HepG2 (cell line): ENCODE data around the gene HADHA. TPM values are rescaled to one million over a fixed set of nuclear protein-coding genes. Genes with fewer than 3 reads are reported as not detected.

Source experiments
- ATAC-seq: fragments of 200-7000 bp; cut with Tn5 transposase; 3 replicates; pipeline ENCODE4 v1.9.1; 2020; ENCODE audit warnings: mild to moderate bottlenecking, moderate library complexity
- BruUV-seq: library from RNA; stranded (reverse); fragments of 400-500 nt; replicated peaks from 2 replicates; lab custom pipeline; 2021; lab: Mats Ljungman, UMichigan
- CTCF ChIA-PET: fragments of 300-600 bp; formaldehyde crosslinking; extraction: SDS; loops from one replicate; lab custom pipeline; 2021; ENCODE audit warnings: low total read pairs, inconsistent platforms, low intra/inter-chr PET ratio; lab: Yijun Ruan, JAX
- POLR2A ChIA-PET: fragments of 350-600 bp; sonication (Branson Sonifier 250); formaldehyde crosslinking; loops from one replicate; lab custom pipeline; 2020; ENCODE audit warnings: antibody characterized with exemption, inconsistent platforms; lab: Yijun Ruan, JAX
- DNase-seq: peaks from one replicate; pipeline ENCODE4 v3.0.0-alpha.2; 2015; ENCODE audit warnings: low spot score
- FAIRE-seq: peaks from 3 replicates; lab custom pipeline; 2011; peaks lifted over from hg19 to GRCh38; lab: Jason Lieb, UNC
- H2AFZ ChIP-seq: one replicate; pipeline ENCODE4 v1.6.1; 2011; ENCODE audit warnings: low read length, inconsistent platforms
- H3K27ac ChIP-seq: fragments of 300-600 bp; 3 replicates; pipeline ENCODE4 v1.8.0; 2011; ENCODE audit warnings: mixed run types, mild to moderate bottlenecking, mixed read lengths, low read length, inconsistent platforms; ENCODE audit not compliant: insufficient read depth; ENCODE audit errors: extremely low read length
- H3K27me3 ChIP-seq, 2 experiments: fragments of 200-600 bp in 1 of 2; 2 replicates in 1 of 2; 3 replicates in 1 of 2; pipeline versions ENCODE4 v1.6.0 to v1.8.0; 2011; ENCODE audit warnings: low read length in 2 of 2, mild to moderate bottlenecking in 2 of 2, moderate library complexity in 2 of 2, inconsistent platforms in 1 of 2; ENCODE audit not compliant: insufficient read depth in 2 of 2, control insufficient read depth in 1 of 2
- H3K36me3 ChIP-seq, 2 experiments: fragments of 200-600 bp in 1 of 2; replicated peaks in 1 of 2; 2 replicates in 1 of 2; 3 replicates in 1 of 2; pipeline versions ENCODE4 v1.5.1 to v1.8.0; 2011; ENCODE audit warnings: low read length in 2 of 2, inconsistent platforms in 1 of 2; ENCODE audit not compliant: insufficient read depth in 2 of 2, control insufficient read depth in 1 of 2
- H3K4me1 ChIP-seq: 2 replicates; pipeline ENCODE4 v1.5.1; 2012; ENCODE audit warnings: low read length, inconsistent platforms; ENCODE audit not compliant: insufficient read depth
- H3K4me2 ChIP-seq: 2 replicates; pipeline ENCODE4 v1.6.0; 2011; ENCODE audit warnings: low read depth, low read length, inconsistent platforms
- H3K4me3 ChIP-seq, 3 experiments: fragments of 200-600 bp in 1 of 3; sonication (generic), shearing (Covaris generic) in 1 of 3; replicated peaks in 1 of 3; 2 replicates each; pipeline ENCODE4 v1.5.1; 2011 to 2016; ENCODE audit warnings: low read length in 3 of 3, inconsistent platforms in 2 of 3, low read depth in 2 of 3, mild to moderate bottlenecking in 2 of 3, control low read depth in 1 of 3, mixed read lengths in 1 of 3; ENCODE audit not compliant: insufficient read depth in 1 of 3
- H3K79me2 ChIP-seq: one replicate; pipeline ENCODE4 v1.6.1; 2011; ENCODE audit warnings: low read length, inconsistent platforms; ENCODE audit not compliant: insufficient read depth
- H3K9ac ChIP-seq: 2 replicates; pipeline ENCODE4 v1.6.0; 2011; ENCODE audit warnings: mild to moderate bottlenecking, low read depth, low read length, inconsistent platforms; ENCODE audit not compliant: insufficient read depth
- H3K9me3 ChIP-seq: 2 replicates; pipeline ENCODE4 v1.5.1; 2012; ENCODE audit warnings: mild to moderate bottlenecking, low read length
- H4K20me1 ChIP-seq: 2 replicates; pipeline ENCODE4 v1.6.0; 2011; ENCODE audit warnings: inconsistent platforms, mild to moderate bottlenecking, low read length, moderate library complexity; ENCODE audit not compliant: insufficient read depth
- ARNTL ChIP-seq: sonication (generic); formaldehyde crosslinking; IDR thresholded peaks from 2 replicates; pipeline ENCODE4 v1.4.0; 2020; ENCODE audit warnings: mild to moderate bottlenecking, missing genetic modification reagents
- ELF4 ChIP-seq: sonication (generic); formaldehyde crosslinking; IDR thresholded peaks from 2 replicates; pipeline ENCODE4 v1.5.0; 2020; ENCODE audit warnings: missing genetic modification reagents, mild to moderate bottlenecking, moderate library complexity, borderline replicate concordance
- GLI4 ChIP-seq: sonication (generic); formaldehyde crosslinking; IDR thresholded peaks from 2 replicates; pipeline ENCODE4 v1.5.1; 2020; ENCODE audit warnings: missing genetic modification reagents, mild to moderate bottlenecking, moderate library complexity, borderline replicate concordance
- RELA ChIP-seq: sonication (generic); formaldehyde crosslinking; IDR thresholded peaks from 2 replicates; pipeline ENCODE4 v1.4.0; 2020; ENCODE audit warnings: missing genetic modification reagents
- SMC3 ChIP-seq: IDR thresholded peaks from 2 replicates; pipeline ENCODE4 v1.6.1; 2011; ENCODE audit warnings: low read length, improper control_type of control experiment
- SMYD3 ChIP-seq: sonication (generic); formaldehyde crosslinking; IDR thresholded peaks from 2 replicates; pipeline ENCODE4 v1.8.1; 2023; ENCODE audit warnings: mild to moderate bottlenecking, missing genetic modification reagents
- SRY ChIP-seq: sonication (generic); formaldehyde crosslinking; IDR thresholded peaks from 2 replicates; pipeline ENCODE4 v1.8.0; 2022; ENCODE audit warnings: mild to moderate bottlenecking, missing genetic modification reagents
- SSRP1 ChIP-seq: IDR thresholded peaks from 2 replicates; pipeline ENCODE4 v1.6.1; 2016; ENCODE audit warnings: control low read depth
- TSC22D2 ChIP-seq: sonication (generic); formaldehyde crosslinking; IDR thresholded peaks from 2 replicates; pipeline ENCODE4 v1.5.1; 2020; ENCODE audit warnings: missing genetic modification reagents, mild to moderate bottlenecking, borderline replicate concordance
- ZNF230 ChIP-seq: sonication (generic); formaldehyde crosslinking; IDR thresholded peaks from 2 replicates; pipeline ENCODE4 v1.4.0; 2020; ENCODE audit warnings: mild to moderate bottlenecking, missing genetic modification reagents
- ZNF256 ChIP-seq: sonication (generic); formaldehyde crosslinking; conservative IDR thresholded peaks from 2 replicates; pipeline ENCODE4 v1.4.0; 2020; ENCODE audit warnings: missing genetic modification reagents
- ZNF274 ChIP-seq: sonication (generic); formaldehyde crosslinking; IDR thresholded peaks from 2 replicates; pipeline ENCODE4 v1.5.1; 2020; ENCODE audit warnings: mild to moderate bottlenecking, missing genetic modification reagents
- ZNF326 ChIP-seq: sonication (generic); formaldehyde crosslinking; IDR thresholded peaks from 2 replicates; pipeline ENCODE4 v1.4.0; 2020; ENCODE audit warnings: missing genetic modification reagents, borderline replicate concordance
- ZNF33A ChIP-seq: sonication (generic); formaldehyde crosslinking; IDR thresholded peaks from 2 replicates; pipeline ENCODE4 v1.5.1; 2020; ENCODE audit warnings: missing genetic modification reagents, mild to moderate bottlenecking, moderate library complexity, borderline replicate concordance
- ZNF34 ChIP-seq: sonication (generic); formaldehyde crosslinking; IDR thresholded peaks from 2 replicates; pipeline ENCODE4 v1.4.0; 2020; ENCODE audit warnings: mild to moderate bottlenecking, missing genetic modification reagents, borderline replicate concordance
- ZNF512B ChIP-seq: sonication (generic); formaldehyde crosslinking; IDR thresholded peaks from 2 replicates; pipeline ENCODE4 v1.5.1; 2020; ENCODE audit warnings: missing genetic modification reagents, mild to moderate bottlenecking, borderline replicate concordance
- ZNF672 ChIP-seq: sonication (generic); formaldehyde crosslinking; IDR thresholded peaks from 2 replicates; pipeline ENCODE4 v1.8.1; 2022; ENCODE audit warnings: missing genetic modification reagents
- WGBS: methylation state at CpG from one replicate; pipeline ENCODE4 v1.1.6; 2017; ENCODE audit warnings: low lambda C conversion rate; 5-methylcytosine and 5-hydroxymethylcytosine counted together
- in situ Hi-C: cut with HindIII; loops from 2 replicates; pipeline ENCODE4 v1.10.0; 2017; ENCODE audit warnings: low pct_unique_long_range_greater_than_20kb; ENCODE audit not compliant: extremely low pct_ligation_motif_present
- intact Hi-C: fragments of 100-400 bp; cut with micrococcal nuclease; formaldehyde crosslinking; loops from one replicate; pipeline ENCODE4 v1.10.0; 2022; ENCODE audit not compliant: unreplicated experiment
- polyA plus RNA-seq, 8 experiments: library from polyadenylated mRNA; depleted of rRNA in 3 of 8; stranded (reverse) in 7 of 8; unstranded in 1 of 8; fragments of >200 nt; fragmentation: Illumina TruSeq in 4 of 8; extraction: Trizol in 4 of 8; gene quantifications; 2 replicates each; pipeline versions ENCODE4 v1.2.1 to v1.2.3, GENCODE V29; 2011 to 2016; ENCODE audit warnings: low read depth in 4 of 8, missing spikeins in 1 of 8, mixed read lengths in 1 of 8; ENCODE audit not compliant: insufficient read depth in 1 of 8
- total RNA-seq, 5 experiments: library from RNA; depleted of rRNA; stranded (reverse); fragments of >200 nt; fragmentation: Illumina TruSeq; extraction: Trizol; gene quantifications; 2 replicates each; pipeline ENCODE4 v1.2.3, GENCODE V29; 2016; ENCODE audit warnings: low read depth in 1 of 5
- TF ChIP-seq, protein P1 (sequence below): sonication (generic); formaldehyde crosslinking; IDR thresholded peaks from 2 replicates; pipeline ENCODE4 v1.5.1; 2020; ENCODE audit warnings: mild to moderate bottlenecking, missing genetic modification reagents, moderate library complexity
- TF ChIP-seq, protein P2 (sequence below): sonication (generic); formaldehyde crosslinking; IDR thresholded peaks from 2 replicates; pipeline ENCODE4 v1.5.0; 2020; ENCODE audit warnings: mild to moderate bottlenecking, missing genetic modification reagents, moderate library complexity

Gene HADHA
- total and polyA plus RNA-seq, 2 of the 13 experiments (the other 11 are each of a cell fraction or from before 2014, with no cell fraction given) = 102 to 270 TPM

GRCh38 chr2:26144953-26145680, 99.3 kb downstream of the HADHA start:
- Histone ChIP-seq H3K4me2 (no peak overlapping the region), H3K9ac (no peak overlapping the region), H3K4me1 (no peaks in the 10 kb centered on the region), H4K20me1 (no peaks in the 10 kb centered on the region), H2AFZ (no peak overlapping the region), H3K36me3 (no peaks in the 10 kb centered on the region), H3K4me3 (no peak overlapping the region), H3K27me3 (peaks cover under 1 to 13% of the 10 kb centered on the region in 2 experiments; a peak in 2 of 5 replicates), H3K27ac (no peak overlapping the region), H3K9me3 (no peaks in the 10 kb centered on the region), H3K79me2 (no peaks in the 10 kb centered on the region)
- whole genome bisulfite sequencing = 21% methylated on average over 11 of the region's 11 CpGs
- intact Hi-C loops = loop anchor here (1.0 to 2.0 kb wide), 4 partner anchors 57 to 292 kb away; no protein-coding TSS in a partner anchor
- ChIA-PET POLR2A (no interaction called here), CTCF (interaction anchor here (0.6 to 3.0 kb wide), 6 partner anchors 18 to 194 kb away, joined by 3 to 32 read pairs (median 12); no protein-coding TSS in a partner anchor)
- ATAC-seq (peak; percentile 58), DNase-seq (peak; percentile 69), FAIRE-seq (peak; percentile 72)
- BruUV-seq = no TSS peak
- in situ Hi-C loops = loop anchor here (5.0 to 10.0 kb wide), 3 partner anchors 163 to 290 kb away; partner anchors contain the start of gene KIF3C
- 0 out of 2 replicates have a peak, but pooled peaks have one; percentile 57 for TF ChIP-seq SSRP1 (CRISPR knock-in tag)
- no peak for TF ChIP-seq ZNF274 (CRISPR knock-in tag)
- TF ChIP-seq, protein P1, sequence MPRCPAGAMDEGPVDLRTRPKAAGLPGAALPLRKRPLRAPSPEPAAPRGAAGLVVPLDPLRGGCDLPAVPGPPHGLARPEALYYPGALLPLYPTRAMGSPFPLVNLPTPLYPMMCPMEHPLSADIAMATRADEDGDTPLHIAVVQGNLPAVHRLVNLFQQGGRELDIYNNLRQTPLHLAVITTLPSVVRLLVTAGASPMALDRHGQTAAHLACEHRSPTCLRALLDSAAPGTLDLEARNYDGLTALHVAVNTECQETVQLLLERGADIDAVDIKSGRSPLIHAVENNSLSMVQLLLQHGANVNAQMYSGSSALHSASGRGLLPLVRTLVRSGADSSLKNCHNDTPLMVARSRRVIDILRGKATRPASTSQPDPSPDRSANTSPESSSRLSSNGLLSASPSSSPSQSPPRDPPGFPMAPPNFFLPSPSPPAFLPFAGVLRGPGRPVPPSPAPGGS (CRISPR knock-in tag) = no peak
- no peak for TF ChIP-seq RELA (CRISPR knock-in tag)
- TF ChIP-seq ZNF326 (CRISPR knock-in tag) = no peak
- peak; percentile 89 for TF ChIP-seq SMC3
- TF ChIP-seq ZNF512B = no peak
- TF ChIP-seq SRY = no peak
- TF ChIP-seq ZNF33A (CRISPR knock-in tag) = 0 out of 2 replicates have a peak, but pooled peaks have one; percentile 38
- TF ChIP-seq ZNF256 (CRISPR knock-in tag) = no peak
- TF ChIP-seq, protein P2, sequence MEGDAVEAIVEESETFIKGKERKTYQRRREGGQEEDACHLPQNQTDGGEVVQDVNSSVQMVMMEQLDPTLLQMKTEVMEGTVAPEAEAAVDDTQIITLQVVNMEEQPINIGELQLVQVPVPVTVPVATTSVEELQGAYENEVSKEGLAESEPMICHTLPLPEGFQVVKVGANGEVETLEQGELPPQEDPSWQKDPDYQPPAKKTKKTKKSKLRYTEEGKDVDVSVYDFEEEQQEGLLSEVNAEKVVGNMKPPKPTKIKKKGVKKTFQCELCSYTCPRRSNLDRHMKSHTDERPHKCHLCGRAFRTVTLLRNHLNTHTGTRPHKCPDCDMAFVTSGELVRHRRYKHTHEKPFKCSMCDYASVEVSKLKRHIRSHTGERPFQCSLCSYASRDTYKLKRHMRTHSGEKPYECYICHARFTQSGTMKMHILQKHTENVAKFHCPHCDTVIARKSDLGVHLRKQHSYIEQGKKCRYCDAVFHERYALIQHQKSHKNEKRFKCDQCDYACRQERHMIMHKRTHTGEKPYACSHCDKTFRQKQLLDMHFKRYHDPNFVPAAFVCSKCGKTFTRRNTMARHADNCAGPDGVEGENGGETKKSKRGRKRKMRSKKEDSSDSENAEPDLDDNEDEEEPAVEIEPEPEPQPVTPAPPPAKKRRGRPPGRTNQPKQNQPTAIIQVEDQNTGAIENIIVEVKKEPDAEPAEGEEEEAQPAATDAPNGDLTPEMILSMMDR = peak; percentile 83
- TF ChIP-seq ELF4 (CRISPR knock-in tag) = no peak
- no peak for TF ChIP-seq ARNTL (CRISPR knock-in tag)
- TF ChIP-seq SMYD3 (CRISPR knock-in tag) = no peak
- no peak for TF ChIP-seq ZNF230 (CRISPR knock-in tag)
- no peak for TF ChIP-seq ZNF34 (CRISPR knock-in tag)
- no peak for TF ChIP-seq GLI4
- no peak for TF ChIP-seq ZNF672
- TF ChIP-seq TSC22D2 (CRISPR knock-in tag) = no peak
